Mesenteric fat pad (tissue), 1 donor: Measurements from ENCODE around the gene CKLF. TPM values are rescaled to one million over a fixed set of nuclear protein-coding genes. Genes with fewer than 3 reads are reported as not detected.
"Not testable (repeated sequence)": the region's sequence is repeated elsewhere in the genome, so short reads cannot be mapped to it uniquely, and the experiment has no call there.

Experiments used
- DNase-seq: peaks from one replicate; pipeline ENCODE4 v3.0.0-alpha.2; 2020; ENCODE audit warnings: low spot score
- total RNA-seq: library from RNA; stranded (reverse); fragmentation: NEBNext Ultra II Directional; extraction: Animal tissue kit (Norgen Biotek cat#: 25700); gene quantifications from one replicate; pipeline ENCODE4 v1.2.1, GENCODE V29; 2021
- donor health status: DM: yes; HTN: yes; CAD: no.

CKLF gene
- total RNA-seq, 1 donor from 2014 or later = 41.6 TPM

DNA sequence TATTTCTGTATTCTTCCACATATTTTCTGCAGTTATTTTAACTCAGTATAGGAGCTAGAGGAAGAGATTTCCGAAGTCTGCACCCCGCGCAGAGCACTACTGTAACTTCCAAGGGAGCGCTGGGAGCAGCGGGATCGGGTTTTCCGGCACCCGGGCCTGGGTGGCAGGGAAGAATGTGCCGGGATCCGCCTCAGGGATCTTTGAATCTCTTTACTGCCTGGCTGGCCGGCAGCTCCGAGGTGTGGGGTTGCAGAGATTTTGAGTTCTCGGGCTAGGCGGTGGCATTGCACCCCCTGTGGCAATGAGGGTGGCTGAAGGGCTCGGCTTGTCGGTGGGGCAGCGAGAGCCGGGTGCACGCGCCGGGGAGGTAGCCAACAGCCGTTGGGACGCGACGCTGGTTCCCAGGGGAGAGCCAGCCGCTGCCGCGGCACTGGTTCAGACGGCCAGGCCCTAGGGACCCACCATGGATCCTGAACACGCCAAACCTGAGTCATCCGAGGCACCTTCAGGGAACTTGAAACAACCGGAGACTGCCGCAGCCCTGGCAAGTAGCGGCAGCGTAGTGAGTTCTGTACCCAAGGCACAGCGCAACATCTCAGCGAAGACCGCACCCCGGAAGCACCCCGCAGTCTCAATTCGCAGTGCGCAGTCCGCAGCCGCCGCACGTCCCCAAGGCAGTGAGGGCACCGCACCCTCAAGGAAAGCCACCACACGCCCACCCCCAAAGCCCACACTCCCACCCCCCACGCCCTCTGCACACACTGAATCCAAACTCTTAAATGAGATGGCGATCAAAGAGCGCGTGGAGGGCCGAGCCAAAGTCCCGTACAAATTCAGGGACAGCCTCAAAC lies 13.9 kb downstream of the CKLF start, which contains the start of gene CMTM1:
Gene CMTM1 (plus strand): TSS at position 389 of the 851 bp plus-strand sequence. CDS start 75 bp downstream, at position 464.
- DNase-seq = no peak

DNA sequence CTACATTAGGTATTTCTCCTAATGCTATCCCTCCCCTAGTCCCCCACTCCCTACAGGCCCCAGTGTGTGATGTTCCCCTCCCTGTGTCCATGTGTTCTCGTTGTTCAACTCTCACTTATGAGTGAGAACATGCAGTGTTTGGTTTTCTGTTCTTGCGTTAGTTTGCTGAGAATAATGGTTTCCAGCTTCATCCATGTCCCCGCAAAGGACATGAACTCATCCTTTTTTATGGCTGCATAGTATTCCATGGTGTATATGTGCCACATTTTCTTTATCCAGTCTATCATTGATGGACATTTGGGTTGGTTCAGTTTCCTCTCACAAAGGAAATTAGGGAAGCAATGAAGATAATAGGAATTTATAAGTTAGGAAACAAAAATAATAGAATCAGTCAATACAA lies 14.9 kb downstream of the CKLF start:
- not testable (repeated sequence) for DNase-seq

DNA sequence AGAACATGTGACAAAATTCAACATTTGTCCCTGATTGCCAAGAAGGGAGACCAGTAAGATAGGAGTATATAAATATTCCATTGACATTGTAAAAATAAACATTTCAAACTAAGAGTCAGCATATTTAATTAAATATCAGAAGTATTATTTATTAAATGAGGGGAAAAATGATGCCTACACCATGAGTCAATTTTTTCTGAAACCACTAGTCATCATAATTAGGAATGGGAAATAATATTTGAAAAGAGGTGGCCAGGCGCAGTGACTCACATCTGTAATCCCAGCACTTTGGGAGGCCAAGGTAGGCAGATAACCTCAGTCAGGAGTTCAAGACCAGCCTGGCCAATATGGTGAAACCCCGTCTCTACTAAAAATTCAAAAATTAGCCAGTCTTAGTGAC lies 16.0 kb downstream of the CKLF start:
- DNase-seq = no peak

DNA sequence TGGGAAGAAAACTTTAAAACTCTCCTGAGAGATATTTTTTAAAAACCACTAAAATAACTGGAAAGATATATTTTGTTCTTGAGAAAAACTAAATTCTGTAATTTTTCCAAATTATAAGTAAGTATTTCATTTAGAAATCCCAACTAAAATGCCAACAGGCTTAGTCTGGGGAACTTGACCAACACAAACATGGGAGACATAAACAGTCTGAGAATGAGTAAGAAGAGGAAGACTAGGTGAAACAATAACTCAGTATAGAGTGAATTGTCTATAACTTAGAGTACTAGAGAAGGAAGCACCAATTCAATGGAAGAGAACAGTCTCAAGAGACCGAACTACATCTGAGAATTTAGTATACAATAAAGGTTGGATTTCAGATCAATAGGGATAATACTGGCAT lies 16.8 kb downstream of the CKLF start:
- no peak for DNase-seq

DNA sequence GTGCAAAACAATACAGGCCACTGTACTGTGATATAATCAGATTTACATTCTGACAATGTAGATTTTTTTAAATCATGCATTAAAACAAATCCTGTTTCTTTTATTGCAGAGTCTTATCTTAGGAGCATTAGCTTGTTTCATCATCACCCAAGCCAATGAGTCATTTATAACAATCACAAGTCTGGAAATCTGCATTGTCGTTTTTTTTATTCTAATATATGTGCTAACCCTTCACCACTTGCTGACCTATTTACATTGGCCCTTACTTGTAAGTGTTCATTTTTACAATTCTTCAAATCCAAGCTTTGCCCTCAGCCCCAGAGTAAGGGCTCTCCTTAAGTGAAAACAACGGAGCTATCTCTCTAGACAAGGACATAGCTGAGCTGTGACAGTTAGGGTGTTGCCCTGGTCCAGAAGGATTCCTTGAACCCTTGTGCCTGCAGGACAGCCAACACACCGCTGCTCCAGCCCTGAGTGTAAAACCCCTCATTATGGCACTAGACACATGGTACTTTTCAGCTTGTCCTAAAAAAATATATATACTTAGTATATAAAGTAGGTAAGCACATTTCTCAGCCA lies 17.5 kb downstream of the CKLF start:
- DNase-seq = no peak

DNA sequence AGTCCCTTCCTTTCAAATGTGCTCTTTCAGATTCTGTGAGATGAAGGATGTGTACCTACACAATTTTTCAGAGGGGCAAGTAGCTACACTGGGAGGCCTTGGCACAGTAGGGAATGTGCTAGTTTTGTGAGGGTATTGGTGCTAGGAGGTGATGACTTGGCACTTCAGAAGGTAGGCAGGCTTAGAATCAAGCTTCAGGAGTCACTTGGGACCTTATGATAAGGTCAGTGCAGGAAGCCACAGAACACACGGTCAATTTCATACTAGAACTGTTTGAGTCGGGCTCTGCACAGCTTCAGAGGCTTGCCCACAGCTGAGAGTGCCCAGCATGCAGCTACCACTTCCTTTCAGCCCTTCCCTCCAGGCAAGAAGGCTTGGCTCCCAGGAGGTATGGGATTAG lies 20.0 kb downstream of the CKLF start:
- no peak for DNase-seq

DNA sequence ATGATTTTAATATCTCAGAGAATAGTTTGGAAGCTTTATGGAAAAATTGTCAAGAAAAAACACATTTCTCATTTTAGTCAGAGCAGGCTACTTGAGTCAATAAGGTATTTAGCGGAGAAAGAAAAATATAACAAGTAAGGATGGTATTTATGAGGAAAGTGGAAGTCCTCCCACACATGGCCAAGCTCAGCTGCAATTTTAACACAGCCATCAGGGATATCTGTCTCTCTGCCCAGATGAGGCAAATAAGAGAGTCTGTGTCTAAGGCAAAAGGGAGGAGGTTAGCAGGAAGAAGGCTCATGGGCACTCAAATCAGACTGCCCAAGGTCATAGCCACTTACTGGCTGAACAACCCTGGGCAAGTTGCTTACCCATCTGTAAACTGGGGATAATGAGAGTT lies 21.7 kb downstream of the CKLF start:
- DNase-seq = no peak

DNA sequence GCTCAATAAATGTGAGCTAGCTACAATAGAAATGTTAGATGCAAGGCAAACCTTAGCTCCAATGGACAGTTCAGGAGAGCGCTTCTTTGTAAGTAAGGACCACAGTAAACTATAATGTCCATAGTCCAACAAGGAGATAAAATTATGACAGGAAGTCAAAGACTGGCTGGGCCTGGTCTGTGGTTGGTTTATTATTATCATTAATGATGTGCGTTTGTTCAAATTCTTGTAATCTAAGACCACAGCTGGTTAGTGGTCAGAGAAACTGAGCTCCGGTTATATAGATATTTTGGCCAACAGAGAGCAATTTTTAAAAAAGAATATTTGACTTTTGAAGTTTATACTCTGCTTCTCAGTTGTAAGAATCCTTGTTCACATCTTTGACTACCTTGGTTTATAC lies 22.2 kb downstream of the CKLF start:
- DNase-seq = no peak

DNA sequence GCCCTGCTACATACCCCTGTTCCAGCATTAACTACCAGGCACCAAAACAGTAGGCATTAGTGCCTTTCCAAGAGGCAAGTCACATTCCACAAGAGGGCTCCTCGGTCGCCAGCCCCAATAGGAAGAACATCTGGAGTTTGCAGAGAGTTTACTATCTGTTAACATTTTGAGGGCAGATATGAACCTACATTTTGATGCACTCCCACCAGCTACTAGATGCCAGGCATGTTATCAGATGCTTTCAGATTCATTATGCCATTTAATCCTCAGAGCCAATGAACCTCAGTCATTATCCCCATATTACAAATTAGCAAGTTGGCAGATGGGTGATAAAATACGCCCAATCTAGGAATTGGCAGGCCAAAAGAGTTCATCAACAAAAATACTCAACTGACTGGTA lies 22.7 kb downstream of the CKLF start:
- no peak for DNase-seq

DNA sequence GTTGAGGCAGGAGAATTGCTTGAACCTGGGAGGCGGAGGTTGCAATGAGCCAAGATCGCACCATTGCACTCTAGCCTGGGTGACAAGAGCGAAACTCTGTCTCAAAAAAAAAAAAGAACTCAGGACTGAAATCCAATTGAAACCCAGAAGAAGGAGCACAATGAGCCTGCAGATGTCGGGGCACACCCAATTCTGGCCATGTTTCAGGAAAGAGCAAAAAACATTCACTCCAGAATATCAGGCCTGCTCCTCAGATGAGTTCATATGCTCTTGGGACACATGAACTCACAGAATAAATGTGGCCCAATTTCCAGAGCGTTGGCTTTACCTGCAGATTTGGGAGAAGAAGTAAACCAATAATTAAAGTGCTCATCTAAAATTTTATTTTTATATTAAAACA lies 23.9 kb downstream of the CKLF start:
- DNase-seq = no peak

DNA sequence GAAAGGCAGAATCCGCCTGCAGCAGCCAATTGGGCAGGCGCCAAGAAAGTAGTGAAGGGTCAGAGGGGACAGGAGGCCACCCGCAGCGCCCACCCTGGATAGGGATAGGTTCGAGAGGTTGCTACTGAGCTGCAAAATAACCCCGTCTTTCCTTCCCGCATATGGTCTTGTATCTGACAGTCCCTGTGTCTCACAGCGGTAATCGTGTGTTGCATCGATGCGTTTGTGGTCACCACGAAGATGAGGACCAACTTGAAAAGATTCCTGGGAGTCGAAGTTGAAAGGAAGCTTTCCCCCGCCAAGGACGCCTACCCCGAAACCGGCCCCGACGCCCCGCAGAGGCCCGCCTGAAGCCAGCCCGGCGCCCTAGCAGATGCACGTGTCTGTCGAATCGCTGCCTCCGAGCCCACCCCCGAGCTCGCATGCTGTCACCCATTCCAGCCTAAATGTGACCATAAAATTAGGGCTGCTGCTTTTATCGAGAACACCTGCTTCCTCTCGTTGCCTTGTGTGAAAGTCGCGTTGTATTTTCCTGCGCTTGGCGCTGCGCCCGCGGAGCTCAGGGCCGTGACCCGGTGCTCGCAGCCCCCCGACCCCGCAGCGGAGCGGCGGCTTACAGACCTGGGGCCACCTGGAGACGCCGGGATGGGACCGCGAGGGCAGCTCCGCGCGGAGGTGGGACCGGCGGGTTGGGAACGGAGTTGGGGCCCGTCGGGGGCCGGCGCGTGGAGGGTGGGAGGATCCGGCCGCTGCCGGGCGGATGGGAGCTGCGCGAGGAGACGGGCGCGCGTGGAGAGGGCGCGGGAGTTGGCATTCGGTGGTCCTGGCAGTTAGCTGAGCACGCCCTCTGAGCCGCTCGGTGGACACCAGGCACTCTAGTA lies 26.5 kb downstream of the CKLF start, which contains the start of gene CMTM2:
Gene CMTM2 (plus strand): TSS at position 813 of the 881 bp plus-strand sequence. CDS start 145 bp downstream, outside the sequence.
- no peak for DNase-seq

DNA sequence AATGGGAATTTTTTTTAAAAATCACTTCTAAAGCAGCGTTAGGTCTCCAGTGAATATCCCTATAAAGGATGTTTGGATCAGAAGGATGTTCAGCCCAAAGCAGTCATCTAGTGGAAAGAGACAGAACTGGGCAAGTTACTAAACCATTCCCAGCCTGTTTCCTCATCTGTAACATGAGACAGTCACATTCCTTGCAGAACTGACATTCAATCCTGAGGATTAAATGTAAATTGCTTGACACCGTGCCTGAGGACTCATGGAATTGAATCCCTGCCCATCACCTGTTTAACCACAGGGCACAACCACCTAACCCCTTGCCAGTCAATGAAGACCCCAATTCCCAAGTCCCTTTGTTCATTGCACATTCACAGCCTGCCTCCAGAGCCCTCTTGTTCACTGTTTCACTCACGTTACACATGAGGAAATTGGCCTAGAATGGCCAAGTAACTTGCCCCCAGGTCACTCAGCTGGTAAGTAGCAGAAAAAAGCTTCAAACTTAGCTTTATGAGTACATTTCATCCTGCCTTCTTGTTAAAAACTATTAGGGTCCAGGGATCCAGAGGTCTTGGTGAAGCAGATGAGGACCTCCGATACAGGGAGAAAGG lies 28.3 kb downstream of the CKLF start:
- no peak for DNase-seq

DNA sequence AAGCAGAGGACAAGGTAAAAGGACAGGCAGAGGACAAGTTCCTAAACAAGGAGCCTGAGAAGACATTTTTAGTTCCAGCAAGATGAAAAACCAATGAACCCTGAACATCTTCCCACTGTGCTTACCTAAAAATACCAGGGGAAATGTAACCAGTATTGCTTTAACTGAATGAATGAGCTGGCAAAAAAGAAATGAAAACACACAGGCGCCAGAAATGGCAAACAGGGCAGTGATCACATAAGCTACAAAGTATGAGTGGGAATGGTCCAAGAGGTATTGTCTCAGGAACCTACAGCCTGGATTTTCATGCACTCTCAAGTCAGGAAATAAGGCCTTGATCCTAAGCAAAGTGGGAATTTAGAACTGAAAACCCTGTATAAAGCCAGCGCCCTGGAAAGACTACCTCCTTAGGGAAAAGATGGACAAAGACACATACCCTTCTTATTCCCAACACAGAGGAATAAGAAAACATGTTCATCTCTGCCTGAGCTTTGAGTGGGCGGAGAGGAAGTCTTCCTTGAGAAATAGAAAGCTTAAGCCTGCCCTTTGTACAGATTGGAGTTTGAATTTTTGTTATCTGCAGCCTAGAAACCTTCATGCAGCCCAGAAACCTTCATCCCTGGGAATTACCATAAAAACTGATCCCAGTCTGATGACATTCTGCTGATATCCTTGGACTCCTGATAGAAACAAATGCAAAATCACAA lies 29.0 kb downstream of the CKLF start:
- DNase-seq = no peak

DNA sequence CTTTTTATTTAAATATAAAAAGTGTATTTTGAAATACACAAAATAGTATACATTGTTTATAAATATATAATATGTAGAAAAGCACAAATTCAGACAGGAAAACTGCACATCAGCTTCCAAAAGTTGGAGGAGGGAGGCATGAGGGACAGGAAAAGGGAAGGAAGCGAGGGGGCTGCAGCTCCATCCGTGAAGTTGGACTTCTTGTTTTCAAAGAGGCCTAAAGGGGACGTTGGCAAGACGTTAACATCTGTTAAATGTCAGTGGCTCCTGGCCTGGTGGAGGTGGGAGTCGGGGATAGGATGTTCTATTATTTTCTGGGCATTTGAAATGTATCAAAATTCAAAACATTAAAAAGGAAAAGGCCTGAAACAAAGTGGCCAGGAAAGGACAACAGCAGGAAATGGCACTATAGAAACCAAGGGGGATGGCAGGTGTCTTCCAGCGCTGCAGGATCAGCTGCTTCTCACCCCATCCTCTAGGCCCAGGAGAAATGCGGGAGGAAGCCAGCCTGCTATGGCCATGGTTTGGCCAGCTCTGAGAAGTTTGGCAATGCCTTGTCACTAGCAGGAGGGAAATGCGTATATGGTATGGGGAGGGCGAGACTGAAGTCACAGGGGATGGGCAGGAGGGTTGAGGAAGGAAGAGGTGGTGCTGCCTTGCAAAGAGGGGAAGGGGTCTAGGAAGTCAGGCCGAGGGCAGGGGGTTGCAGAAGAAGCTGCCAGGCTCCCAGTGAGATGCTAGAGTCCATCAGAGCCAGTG lies 33.3 kb downstream of the CKLF start:
- DNase-seq = no peak

DNA sequence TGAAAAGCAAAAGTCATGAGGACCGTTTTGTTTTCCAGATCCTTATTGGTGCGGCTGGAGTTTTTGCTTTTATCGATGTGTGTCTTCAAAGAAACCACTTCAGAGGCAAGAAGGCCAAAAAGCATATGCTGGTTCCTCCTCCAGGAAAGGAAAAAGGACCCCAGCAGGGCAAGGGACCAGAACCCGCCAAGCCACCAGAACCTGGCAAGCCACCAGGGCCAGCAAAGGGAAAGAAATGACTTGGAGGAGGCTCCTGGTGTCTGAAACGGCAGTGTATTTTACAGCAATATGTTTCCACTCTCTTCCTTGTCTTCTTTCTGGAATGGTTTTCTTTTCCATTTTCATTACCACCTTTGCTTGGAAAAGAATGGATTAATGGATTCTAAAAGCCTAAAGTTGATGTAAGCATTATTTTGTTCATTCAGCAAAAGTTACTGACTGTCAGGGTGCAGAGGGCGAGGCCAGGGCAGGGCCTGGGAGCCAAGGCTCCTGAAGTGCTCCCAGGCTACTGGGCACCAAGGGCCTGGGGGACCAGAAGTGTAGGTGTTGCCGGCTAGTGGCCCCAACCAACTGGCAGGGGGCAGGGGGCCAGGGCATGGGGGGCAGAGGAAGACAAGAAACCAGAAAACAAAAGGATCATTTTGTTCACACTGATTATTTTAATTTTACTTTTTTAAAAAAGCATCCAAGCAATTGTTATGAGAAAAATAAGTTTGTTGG lies 35.7 kb downstream of the CKLF start:
- no peak for DNase-seq

DNA sequence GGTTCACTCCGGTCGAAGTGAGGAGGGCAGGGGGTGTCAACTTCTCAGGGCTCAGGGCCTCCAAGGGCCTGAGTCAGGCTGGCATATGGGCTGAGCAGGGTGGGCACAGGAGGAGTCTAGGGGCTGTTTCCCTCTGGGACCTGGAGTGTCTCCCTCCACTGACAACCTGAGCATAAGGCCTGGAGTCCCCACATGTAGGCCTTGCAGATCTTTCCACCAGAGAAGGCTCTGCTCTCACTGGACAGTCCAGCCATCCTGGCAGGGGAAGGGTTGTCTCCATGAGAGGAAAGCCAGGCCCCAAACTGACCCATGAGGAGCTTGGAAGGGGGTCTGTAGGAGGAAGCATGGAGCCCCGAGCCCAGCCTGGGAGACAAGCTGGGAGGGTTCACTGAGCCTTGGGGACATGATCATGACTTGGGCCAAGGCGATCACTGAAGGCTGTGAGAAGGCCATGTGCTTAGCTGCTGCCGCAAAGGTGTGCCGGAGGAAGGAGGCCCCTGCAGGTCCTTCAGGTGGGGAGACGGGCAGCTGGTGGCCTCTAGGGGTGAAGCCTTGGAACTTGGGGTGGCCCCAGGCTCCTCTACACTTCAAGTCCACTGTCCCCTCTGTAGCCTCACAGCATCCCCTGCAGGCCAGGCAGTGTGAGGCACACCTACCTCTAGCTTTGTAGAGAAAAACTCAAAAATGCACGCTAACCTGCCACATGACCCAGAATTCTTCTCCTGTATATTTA lies 36.8 kb downstream of the CKLF start:
- DNase-seq = no peak

DNA sequence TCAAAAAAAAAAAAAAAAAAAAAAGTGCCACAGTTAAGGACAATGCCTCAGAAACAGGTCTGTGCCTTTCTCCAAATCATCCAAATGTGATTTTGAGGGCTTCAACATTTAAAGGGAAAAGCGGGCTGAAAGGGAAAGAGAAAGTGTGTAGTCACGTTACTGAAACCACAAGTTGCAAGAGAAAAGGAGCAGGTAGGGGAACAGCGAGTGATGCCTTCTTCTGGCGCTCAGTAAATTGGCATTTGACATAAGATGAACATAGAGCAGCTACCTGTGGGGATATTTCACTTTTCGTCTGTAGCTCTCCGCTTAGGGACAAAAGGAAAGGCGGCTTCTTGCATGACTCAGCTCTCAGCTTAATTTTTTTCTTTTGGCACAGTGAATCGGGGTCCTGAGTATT lies 37.9 kb downstream of the CKLF start:
- DNase-seq = no peak

DNA sequence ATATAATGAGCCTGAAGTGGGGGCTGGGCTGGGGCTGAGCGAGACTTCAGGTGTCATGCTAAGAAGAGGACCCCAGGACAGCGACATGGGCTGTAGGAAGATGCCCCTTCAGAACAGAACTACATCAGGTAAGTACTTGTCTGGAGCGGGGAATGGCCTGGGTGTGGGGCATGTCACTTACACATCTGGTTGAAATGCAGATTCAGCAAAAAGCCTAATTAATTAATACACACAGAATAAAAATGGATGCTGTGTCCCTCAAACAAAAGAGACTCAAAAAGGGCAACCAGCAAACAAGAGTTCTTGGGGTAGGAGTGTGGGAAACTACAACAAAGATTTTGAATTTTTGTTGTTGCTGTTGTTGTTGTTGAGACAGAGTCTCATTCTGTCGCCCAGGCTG lies 38.6 kb downstream of the CKLF start:
- DNase-seq = no peak

DNA sequence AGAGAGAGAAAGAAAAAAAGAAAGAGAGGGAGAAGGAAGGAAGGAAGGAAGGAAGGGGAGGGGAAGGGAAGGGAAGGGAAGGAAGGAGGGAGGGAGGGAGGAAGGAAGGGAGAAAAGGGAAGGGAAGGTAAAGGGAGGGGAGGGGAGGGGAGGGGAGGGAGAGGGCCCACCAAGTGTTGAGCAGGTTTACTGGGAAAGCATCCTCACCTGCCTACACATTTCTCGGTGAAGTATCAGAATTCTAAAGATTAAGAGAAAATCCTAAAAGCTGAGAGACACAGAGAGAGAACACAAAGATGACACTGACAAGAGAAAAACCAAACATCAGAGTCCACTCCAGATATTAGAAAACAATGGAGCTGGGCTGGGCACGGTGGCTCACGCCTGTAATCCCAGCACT lies 39.9 kb downstream of the CKLF start:
- DNase-seq = no peak
